Gastroesophageal sphincter (tissue), 4 donors: Measurements from ENCODE around the gene CATSPER2. TPM values are rescaled to one million over a fixed set of nuclear protein-coding genes. Genes with fewer than 3 reads are reported as not detected.
"Not testable (repeated sequence)": the region's sequence is repeated elsewhere in the genome, so short reads cannot be mapped to it uniquely, and the experiment has no call there.

Source experiments
- ATAC-seq: fragments of 150-250 bp; one replicate; pipeline ENCODE4 v1.9.1; 2016; ENCODE audit warnings: mild to moderate bottlenecking, moderate library complexity
- H3K27ac ChIP-seq, 4 donors: fragments of 200-600 bp; sonication (generic) in 3 of 4; 1 replicate in 3 of 4; 2 replicates in 1 of 4; pipeline ENCODE4 v1.5.1; 2016 to 2019
- H3K27me3 ChIP-seq: fragments of 200-600 bp; sonication (generic); one replicate; pipeline ENCODE4 v1.5.1; 2019
- H3K36me3 ChIP-seq, 2 donors: fragments of 200-600 bp; sonication (generic); one replicate each; pipeline ENCODE4 v1.5.1; 2019; ENCODE audit warnings: control low read depth in 1 of 2
- H3K4me1 ChIP-seq, 3 donors: fragments of 200-600 bp; sonication (generic); 1 replicate in 2 of 3; 2 replicates in 1 of 3; pipeline ENCODE4 v1.5.1; 2016 to 2019; ENCODE audit warnings: control low read depth in 2 of 3
- H3K4me3 ChIP-seq, 2 donors: fragments of 200-600 bp; sonication (generic); one replicate each; pipeline ENCODE4 v1.5.1; 2019; ENCODE audit warnings: mild to moderate bottlenecking in 1 of 2, moderate library complexity in 1 of 2
- H3K9me3 ChIP-seq, 3 donors: fragments of 200-600 bp; sonication (generic); one replicate each; pipeline ENCODE4 v1.5.1; 2017 to 2019; ENCODE audit warnings: control low read depth in 2 of 3
- EP300 ChIP-seq: sonication (generic); formaldehyde crosslinking; IDR thresholded peaks from one replicate; pipeline ENCODE4 v1.6.1; 2017; ENCODE audit warnings: antibody characterized with exemption, mild to moderate bottlenecking
- POLR2A ChIP-seq, 2 donors: fragments of 450-650 bp; IDR thresholded peaks; one replicate each; pipeline ENCODE4 v1.6.1; 2017; ENCODE audit warnings: antibody characterized with exemption in 2 of 2, mild to moderate bottlenecking in 2 of 2, moderate library complexity in 1 of 2
- POLR2AphosphoS5 ChIP-seq: sonication (generic); formaldehyde crosslinking; IDR thresholded peaks from one replicate; pipeline ENCODE4 v1.6.1; 2017; ENCODE audit warnings: antibody characterized with exemption
- WGBS, 2 donors: methylation state at CpG; one replicate each; pipeline ENCODE4 v1.1.5; 2018; ENCODE audit warnings: low coverage in 1 of 2; 5-methylcytosine and 5-hydroxymethylcytosine counted together
- total RNA-seq, 4 donors: library from RNA; depleted of rRNA; stranded (reverse); fragments of >200 nt; gene quantifications; one replicate each; pipeline ENCODE4 v1.1.0, GENCODE V29; 2016
- TF ChIP-seq, protein P1 (sequence below), 4 experiments: fragments of 200-600 bp in 2 of 4; fragments of 450-650 bp in 2 of 4; sonication (generic) in 1 of 4; IDR thresholded peaks; one replicate each; pipeline ENCODE4 v1.5.1; 2017 to 2019; ENCODE audit warnings: antibody characterized with exemption in 4 of 4, mild to moderate bottlenecking in 2 of 4, moderate library complexity in 2 of 4

CATSPER2 gene
- total RNA-seq, 4 donors from 2014 or later, result 0.15 to 3.1 (median 2.1) TPM

DNA sequence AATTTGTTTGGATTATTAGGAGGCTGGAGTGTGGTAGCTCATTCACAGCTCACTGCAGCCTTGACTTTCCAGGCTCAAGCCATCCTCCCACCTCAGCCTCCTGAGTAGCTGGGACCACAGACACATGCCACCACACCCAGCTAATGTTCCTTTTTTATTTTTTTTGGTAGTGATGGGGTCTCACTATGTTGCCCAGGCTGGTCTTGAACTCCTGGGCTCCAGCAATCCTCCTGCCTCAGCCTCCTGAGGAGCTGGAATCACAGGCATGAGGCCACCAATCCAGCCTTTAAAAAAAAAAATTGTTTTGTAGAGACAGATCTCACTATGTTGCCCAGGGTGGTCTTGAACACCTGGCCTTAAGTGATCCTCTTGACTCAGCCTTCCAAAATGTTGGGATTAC lies 21.7 kb downstream of the CATSPER2 start:
- not testable (repeated sequence) for H3K36me3 ChIP-seq, ATAC-seq, H3K4me1 ChIP-seq, H3K9me3 ChIP-seq, H3K27me3 ChIP-seq, H3K27ac ChIP-seq, H3K4me3 ChIP-seq

DNA sequence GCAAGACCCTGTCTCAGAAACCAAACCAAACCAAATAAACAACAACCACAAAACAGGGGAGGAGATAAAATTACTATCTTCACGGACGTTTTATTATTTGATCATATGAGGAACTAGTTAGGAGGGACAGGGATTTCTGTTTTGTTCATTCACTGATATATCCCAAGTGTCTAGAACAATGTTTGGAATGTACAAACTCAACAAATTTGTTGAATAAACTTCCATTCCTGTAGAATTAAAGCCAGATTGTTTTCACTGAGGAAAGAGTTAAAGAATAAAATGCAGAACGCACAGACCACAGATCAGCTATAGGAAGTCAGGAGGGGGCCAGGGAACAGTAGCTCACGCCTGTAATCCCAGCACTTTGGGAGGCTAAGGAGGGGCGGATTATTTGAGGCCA lies 23.5 kb downstream of the CATSPER2 start:
- no peak for ATAC-seq
- TF ChIP-seq POLR2A (IDR thresholded peaks at IDR 0.05) (no peak), EP300 (no peak), POLR2AphosphoS5 (no peak)
- TF ChIP-seq, protein P1, sequence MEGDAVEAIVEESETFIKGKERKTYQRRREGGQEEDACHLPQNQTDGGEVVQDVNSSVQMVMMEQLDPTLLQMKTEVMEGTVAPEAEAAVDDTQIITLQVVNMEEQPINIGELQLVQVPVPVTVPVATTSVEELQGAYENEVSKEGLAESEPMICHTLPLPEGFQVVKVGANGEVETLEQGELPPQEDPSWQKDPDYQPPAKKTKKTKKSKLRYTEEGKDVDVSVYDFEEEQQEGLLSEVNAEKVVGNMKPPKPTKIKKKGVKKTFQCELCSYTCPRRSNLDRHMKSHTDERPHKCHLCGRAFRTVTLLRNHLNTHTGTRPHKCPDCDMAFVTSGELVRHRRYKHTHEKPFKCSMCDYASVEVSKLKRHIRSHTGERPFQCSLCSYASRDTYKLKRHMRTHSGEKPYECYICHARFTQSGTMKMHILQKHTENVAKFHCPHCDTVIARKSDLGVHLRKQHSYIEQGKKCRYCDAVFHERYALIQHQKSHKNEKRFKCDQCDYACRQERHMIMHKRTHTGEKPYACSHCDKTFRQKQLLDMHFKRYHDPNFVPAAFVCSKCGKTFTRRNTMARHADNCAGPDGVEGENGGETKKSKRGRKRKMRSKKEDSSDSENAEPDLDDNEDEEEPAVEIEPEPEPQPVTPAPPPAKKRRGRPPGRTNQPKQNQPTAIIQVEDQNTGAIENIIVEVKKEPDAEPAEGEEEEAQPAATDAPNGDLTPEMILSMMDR (IDR thresholded peaks at IDR 0.05), result no peak
- Histone ChIP-seq H3K9me3 (no peaks in the 10 kb centered on the region), H3K4me1 (no peaks in the 10 kb centered on the region), H3K36me3 (no peaks in the 10 kb centered on the region), H3K4me3 (no peak overlapping the region), H3K27ac (no peak overlapping the region), H3K27me3 (peaks cover 15% of the 10 kb centered on the region)
- 10 to 17% methylated on average over 2 to 3 of the region's 5 CpGs for WGBS, 2 donors

GRCh38 chr15:43622068-43622799 lies 26.4 kb downstream of the CATSPER2 start:
- ATAC-seq, H3K4me1 ChIP-seq, H3K4me3 ChIP-seq, H3K36me3 ChIP-seq, H3K9me3 ChIP-seq, H3K27ac ChIP-seq: not testable (repeated sequence)
- WGBS, 2 donors, result 50 to 69% methylated on average over 2 to 5 of the region's 7 CpGs
- H3K27me3 ChIP-seq, result peaks cover 18% of the 10 kb centered on the region

GRCh38 chr15:43618700-43619099 lies 29.9 kb downstream of the CATSPER2 start, which contains the start of gene STRC:
Gene STRC (minus strand): TSS chr15:43618800. CDS start chr15:43618722, 78 bp downstream.
- H3K4me1 ChIP-seq, H3K36me3 ChIP-seq, H3K27ac ChIP-seq, H3K9me3 ChIP-seq, H3K4me3 ChIP-seq, ATAC-seq: not testable (repeated sequence)
- H3K27me3 ChIP-seq, result peaks cover 18% of the 10 kb centered on the region
- WGBS, 2 donors, result no CpG with 5 or more reads among the region's 2 CpGs

DNA sequence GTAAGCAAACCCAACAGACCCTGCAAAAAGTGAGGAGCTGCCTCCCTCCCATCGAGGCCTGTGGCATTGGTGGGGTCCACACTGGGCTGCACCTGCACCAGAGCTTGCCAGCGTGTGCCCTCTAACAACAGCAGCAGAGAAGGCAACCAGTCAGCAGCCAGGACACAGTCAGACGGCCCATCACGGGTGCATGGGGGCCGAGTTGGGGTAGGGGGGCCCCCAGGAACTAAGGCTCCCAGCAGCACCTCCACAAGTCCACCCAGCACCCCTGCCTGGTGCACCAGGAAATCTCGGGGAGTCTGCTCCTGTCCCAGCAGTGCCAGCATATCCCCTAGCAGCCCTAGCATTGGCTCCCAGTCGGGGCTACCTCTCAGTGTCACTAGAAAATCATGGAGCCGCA lies 30.9 kb downstream of the CATSPER2 start:
- not testable (repeated sequence) for H3K27ac ChIP-seq, H3K4me1 ChIP-seq, H3K36me3 ChIP-seq, ATAC-seq, H3K4me3 ChIP-seq, H3K9me3 ChIP-seq
- H3K27me3 ChIP-seq, result peaks cover 12% of the 10 kb centered on the region
- no CpG with 5 or more reads among the region's 8 CpGs for WGBS, 2 donors

DNA sequence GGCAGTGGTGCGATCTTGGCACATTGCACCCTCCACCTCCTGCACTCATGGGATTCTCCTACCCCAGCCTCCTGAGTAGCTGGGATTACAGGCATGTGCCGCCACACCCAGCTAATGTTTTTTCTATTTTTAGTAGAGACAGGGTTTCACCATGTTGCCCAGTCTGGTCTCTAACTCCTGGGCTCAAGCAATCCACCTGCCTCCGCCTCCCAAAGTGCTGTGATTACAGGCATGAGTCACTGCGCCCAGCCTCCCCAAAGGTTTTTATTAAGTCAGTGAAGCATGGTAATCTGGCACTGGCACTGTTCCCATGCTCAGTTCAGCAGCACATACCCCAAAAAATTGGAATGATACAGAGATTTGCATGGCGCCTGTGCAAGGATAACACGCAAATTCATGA lies 46.4 kb downstream of the CATSPER2 start:
- 65 to 67% methylated on average over 2 of the region's 6 CpGs for WGBS, 2 donors
- not testable (repeated sequence) for H3K27ac ChIP-seq, H3K4me1 ChIP-seq, ATAC-seq, H3K9me3 ChIP-seq, H3K36me3 ChIP-seq, H3K27me3 ChIP-seq, H3K4me3 ChIP-seq

DNA sequence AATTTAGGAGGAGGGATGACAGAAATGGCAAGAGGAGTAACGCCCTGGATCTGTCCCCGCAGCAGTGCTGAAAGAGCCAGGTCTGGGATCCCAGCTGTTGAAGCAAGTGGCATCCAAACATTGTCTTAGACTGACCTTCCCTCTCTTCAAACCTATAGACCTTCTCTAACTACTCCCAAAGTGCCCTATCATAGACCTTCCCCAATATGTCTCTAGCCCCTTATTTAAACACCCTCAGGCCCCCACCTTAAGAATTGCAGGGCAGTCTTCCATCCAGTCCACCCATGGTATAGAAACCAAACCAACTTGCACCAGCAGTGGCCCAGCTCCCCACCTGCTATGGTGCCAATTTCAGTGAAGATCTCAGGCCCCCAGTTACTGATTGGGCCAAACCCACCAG lies 48.4 kb downstream of the CATSPER2 start:
- H3K27me3 ChIP-seq, H3K4me3 ChIP-seq, H3K27ac ChIP-seq, H3K9me3 ChIP-seq, H3K36me3 ChIP-seq, ATAC-seq, H3K4me1 ChIP-seq: not testable (repeated sequence)
- no CpG with 5 or more reads among the region's 2 CpGs for WGBS, 2 donors

GRCh38 chr15:43599131-43599530 lies 49.5 kb downstream of the CATSPER2 start:
- H3K9me3 ChIP-seq, H3K27me3 ChIP-seq, H3K4me3 ChIP-seq, ATAC-seq, H3K27ac ChIP-seq, H3K36me3 ChIP-seq, H3K4me1 ChIP-seq: not testable (repeated sequence)
- WGBS, 2 donors, result 55 to 73% methylated on average over 2 to 4 of the region's 6 CpGs

GRCh38 chr15:43593328-43594190 lies 55.1 kb downstream of the CATSPER2 start, which contains the start of gene CKMT1B:
Gene CKMT1B (plus strand): TSS chr15:43594027. CDS start chr15:43594219, 192 bp downstream.
- not testable (repeated sequence) for ATAC-seq

GRCh38 chr15:43592841-43593240 lies 55.8 kb downstream of the CATSPER2 start:
- not testable (repeated sequence) for H3K4me3 ChIP-seq, H3K27ac ChIP-seq, ATAC-seq, H3K36me3 ChIP-seq, H3K27me3 ChIP-seq, H3K9me3 ChIP-seq, H3K4me1 ChIP-seq
- WGBS, 2 donors, result 8% methylated on average over 2 of the region's 8 CpGs; no CpG with 5 or more reads in 1 of the 2 donors

More at GRCh38 chr15:43593328-43594190, 55.1 kb downstream of the CATSPER2 start, which contains the start of gene CKMT1B:
- not testable (repeated sequence) for H3K4me1 ChIP-seq, H3K27me3 ChIP-seq, H3K9me3 ChIP-seq, H3K36me3 ChIP-seq, H3K4me3 ChIP-seq, H3K27ac ChIP-seq
- no CpG with 5 or more reads among the region's 43 CpGs for WGBS, 2 donors

GRCh38 chr15:43589778-43590466 lies 58.7 kb downstream of the CATSPER2 start, which contains the start of gene PPIP5K1:
Gene PPIP5K1 (minus strand): TSS chr15:43590208. CDS start chr15:43584504, 5,704 bp downstream.
- H3K4me3 ChIP-seq, H3K36me3 ChIP-seq, H3K27me3 ChIP-seq, H3K4me1 ChIP-seq, H3K9me3 ChIP-seq, H3K27ac ChIP-seq: not testable (repeated sequence)
- no CpG with 5 or more reads among the region's 54 CpGs for WGBS, 2 donors
- peak; percentile 99 for ATAC-seq
